Activated CD8-positive, alpha-beta memory T cell treated with anti-CD3 and anti-CD28 coated beads, Interleukin-2, amount 10 ng/mL, durations not matched to agents 7 days and 5 days (primary cell): ENCODE results near the gene RUNX2. TPM values are rescaled to one million over a fixed set of nuclear protein-coding genes. Genes with fewer than 3 reads are reported as not detected.
A peak's percentile ranks its signal among the peaks of the same experiment; 100 is the strongest.

Source experiments
- ATAC-seq: fragments of 150-1000 bp; cut with Tn5 transposase; one replicate; pipeline ENCODE4 v1.10.0; 2021; ENCODE audit warnings: moderate library complexity
- CTCF ChIA-PET: fragments of 350-600 bp; sonication (Branson Sonifier 250); formaldehyde crosslinking; loops from one replicate; lab custom pipeline; 2021; ENCODE audit warnings: antibody characterized with exemption; lab: Charles Lee
- DNase-seq: peaks from one replicate; pipeline ENCODE4 v3.0.0-alpha.2; 2020
- H3K27ac Mint-ChIP-seq: one replicate; pipeline ENCODE4 v1.8.0; 2021; ENCODE audit warnings: mild to moderate bottlenecking, mixed read lengths
- H3K27me3 Mint-ChIP-seq: one replicate; pipeline ENCODE4 v1.8.0; 2021; ENCODE audit warnings: mixed read lengths
- H3K36me3 Mint-ChIP-seq: one replicate; pipeline ENCODE4 v1.8.0; 2021; ENCODE audit warnings: mild to moderate bottlenecking, mixed read lengths
- H3K4me1 Mint-ChIP-seq: one replicate; pipeline ENCODE4 v1.8.0; 2021; ENCODE audit warnings: mixed read lengths
- H3K4me3 Mint-ChIP-seq: one replicate; pipeline ENCODE4 v1.8.0; 2021; ENCODE audit warnings: mild to moderate bottlenecking, moderate library complexity, mixed read lengths
- H3K9me3 Mint-ChIP-seq: one replicate; pipeline ENCODE4 v1.8.0; 2022; ENCODE audit warnings: low read depth, mixed read lengths
- total RNA-seq, 2 experiments: library from RNA; stranded (reverse); gene quantifications; one replicate each; pipeline ENCODE4 v1.2.3, GENCODE V29; 2021

Gene RUNX2
- total RNA-seq, 2 experiments from 2014 or later: 9.3 to 19.9 TPM

DNA sequence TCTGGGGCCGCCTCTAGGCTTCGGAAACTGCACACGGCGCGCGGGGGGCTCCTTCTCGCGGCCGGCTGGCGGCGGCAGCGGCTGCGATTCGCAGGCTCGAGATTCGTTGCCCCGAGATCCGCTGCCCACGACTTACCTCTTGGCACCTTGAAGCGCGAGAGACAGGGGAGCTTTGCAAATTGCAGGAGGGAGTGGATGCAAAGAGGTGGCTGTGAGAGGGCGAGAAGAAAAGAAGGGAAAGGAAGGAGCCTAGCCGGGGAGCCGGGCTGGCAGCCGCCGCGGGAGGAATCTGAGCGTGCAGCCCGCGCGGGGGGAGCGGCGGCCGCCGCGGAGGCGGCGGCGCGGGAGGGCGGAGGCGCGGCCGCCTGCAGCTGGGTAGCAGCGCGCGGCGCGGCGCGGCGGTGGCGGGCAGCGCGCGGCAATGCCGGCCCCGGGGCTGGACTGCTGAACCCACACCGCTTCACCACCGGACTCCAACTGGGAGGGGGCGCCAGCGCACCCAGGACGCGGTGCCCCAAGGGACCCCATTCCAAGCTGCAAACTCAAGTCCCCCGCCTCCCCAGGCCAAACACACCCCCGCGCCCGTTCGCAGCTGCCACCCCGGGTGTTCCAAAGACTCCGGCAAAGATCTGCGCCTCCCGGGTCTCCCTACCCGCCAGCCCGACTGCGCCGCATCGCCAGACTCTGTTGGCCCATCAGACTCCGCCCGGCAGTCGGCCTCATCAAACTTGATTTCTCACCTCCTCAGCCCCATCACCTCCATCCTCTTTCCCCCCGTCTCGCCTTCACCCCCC lies 93.8 kb downstream of the RUNX2 start:
- H3K36me3 Mint-ChIP-seq: no peaks in the 10 kb centered on the region
- H3K9me3 Mint-ChIP-seq: no peaks in the 10 kb centered on the region
- DNase-seq (peak; percentile 75), ATAC-seq (peak; percentile 37)
- H3K4me1 Mint-ChIP-seq: peaks cover 42% of the 10 kb centered on the region
- peaks cover 27% of the 10 kb centered on the region for H3K27me3 Mint-ChIP-seq
- CTCF ChIA-PET: interaction anchor here (0.6 to 4.1 kb wide), 7 partner anchors 44 to 782 kb away, joined by 3 to 31 read pairs (median 6); partner anchors contain the start of gene SUPT3H
- peak overlapping the region; percentile 95 for H3K4me3 Mint-ChIP-seq
- H3K27ac Mint-ChIP-seq: peak overlapping the region; percentile 91

DNA sequence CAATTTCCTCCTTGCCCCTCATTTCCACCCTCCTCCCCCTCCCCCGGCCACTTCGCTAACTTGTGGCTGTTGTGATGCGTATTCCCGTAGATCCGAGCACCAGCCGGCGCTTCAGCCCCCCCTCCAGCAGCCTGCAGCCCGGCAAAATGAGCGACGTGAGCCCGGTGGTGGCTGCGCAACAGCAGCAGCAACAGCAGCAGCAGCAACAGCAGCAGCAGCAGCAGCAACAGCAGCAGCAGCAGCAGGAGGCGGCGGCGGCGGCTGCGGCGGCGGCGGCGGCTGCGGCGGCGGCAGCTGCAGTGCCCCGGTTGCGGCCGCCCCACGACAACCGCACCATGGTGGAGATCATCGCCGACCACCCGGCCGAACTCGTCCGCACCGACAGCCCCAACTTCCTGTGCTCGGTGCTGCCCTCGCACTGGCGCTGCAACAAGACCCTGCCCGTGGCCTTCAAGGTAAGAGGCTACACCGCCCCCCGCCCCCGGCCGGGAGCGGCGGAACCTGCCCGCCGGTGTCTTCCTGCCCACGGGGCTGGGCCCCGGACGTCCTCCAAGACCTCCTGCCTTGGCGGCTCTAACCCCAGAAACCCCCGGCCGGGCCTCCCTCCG lies 94.5 kb downstream of the RUNX2 start:
- H3K4me3 Mint-ChIP-seq: peak overlapping the region; percentile 95
- H3K27ac Mint-ChIP-seq: peak overlapping the region; percentile 91
- peaks cover 42% of the 10 kb centered on the region for H3K4me1 Mint-ChIP-seq
- CTCF ChIA-PET: interaction anchor here (1.4 to 4.1 kb wide), 5 partner anchors 45 to 767 kb away, joined by 4 to 31 read pairs (median 14); partner anchors contain the start of gene SUPT3H
- no peaks in the 10 kb centered on the region for H3K36me3 Mint-ChIP-seq
- peaks cover 27% of the 10 kb centered on the region for H3K27me3 Mint-ChIP-seq
- DNase-seq: peak; percentile 71
- peak; percentile 39 for ATAC-seq
- H3K9me3 Mint-ChIP-seq: no peaks in the 10 kb centered on the region

DNA sequence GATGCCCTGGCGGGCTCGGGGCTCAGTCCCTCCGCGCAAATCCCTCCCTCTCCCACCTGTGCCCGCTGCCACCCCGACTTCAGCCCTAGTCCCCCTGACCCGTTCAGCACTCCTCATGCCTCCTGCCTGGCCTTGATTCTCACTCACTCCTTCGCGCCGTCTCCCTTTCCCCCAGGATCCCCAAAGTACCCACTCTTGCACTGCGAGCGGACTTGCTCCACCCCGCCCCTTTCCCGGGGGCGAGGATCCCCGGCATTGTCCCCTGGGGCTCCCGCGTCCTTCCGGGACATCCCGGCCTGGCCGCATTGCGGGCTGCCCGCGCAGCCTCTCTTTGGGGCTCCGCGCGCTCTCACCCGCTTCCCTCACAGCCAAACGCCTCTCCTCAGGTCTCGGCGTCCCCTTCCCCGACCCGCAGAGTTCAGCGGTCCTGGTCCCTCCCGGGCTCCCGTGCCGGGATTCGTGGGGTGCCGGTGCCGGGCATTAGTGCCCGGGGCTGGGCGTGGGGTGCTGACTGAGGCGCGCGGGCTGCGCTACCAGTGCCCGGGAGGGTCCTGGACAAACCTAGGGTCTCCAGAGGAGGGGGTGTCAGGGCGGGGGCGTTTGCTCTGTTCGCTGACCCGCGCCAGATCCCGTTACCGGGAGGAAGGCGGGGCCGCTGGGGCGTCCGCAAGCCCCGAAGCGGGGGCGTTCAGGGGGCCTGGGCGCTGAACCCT lies 95.1 kb downstream of the RUNX2 start:
- Mint-ChIP-seq H3K27me3 (peaks cover 27% of the 10 kb centered on the region), H3K4me1 (peaks cover 43% of the 10 kb centered on the region), H3K4me3 (peak overlapping the region; percentile 95), H3K36me3 (no peaks in the 10 kb centered on the region), H3K9me3 (no peaks in the 10 kb centered on the region), H3K27ac (peak overlapping the region; percentile 86)
- ATAC-seq (peak; percentile 29), DNase-seq (no peak)
- CTCF ChIA-PET: interaction anchor here (0.7 to 4.1 kb wide), 4 partner anchors 45 to 500 kb away, joined by 3 to 31 read pairs (median 16); partner anchors contain the start of gene SUPT3H

DNA sequence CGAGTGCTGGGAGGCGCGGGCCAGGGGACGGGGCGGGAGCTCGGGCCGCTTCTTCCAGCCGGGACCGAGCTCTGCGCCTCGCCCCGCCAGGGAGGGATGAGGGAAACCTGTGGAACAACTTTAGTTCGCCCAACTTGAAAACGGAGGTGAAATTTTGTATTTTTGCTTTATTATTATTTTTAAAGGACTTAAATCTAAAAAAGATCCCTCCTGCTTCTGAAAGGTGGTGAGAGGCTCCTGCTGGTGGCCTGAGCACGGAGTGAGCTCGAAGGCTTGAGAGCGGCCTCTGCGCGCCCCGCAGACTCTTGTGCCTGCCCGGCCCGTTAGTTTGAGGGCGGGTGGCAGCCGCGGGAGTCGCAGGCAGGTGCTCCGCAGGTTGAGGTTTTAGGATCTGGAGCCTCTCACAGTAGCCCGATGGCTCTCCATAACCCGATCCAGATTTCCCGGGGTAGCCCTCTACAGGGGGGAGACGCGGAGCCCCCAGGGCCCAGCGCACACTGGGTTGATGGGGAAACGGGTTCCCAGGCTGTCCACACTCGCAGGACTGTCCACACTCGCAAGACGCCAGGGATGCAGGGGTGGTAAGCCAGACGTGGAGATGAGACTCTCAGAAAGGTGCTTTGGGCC lies 95.8 kb downstream of the RUNX2 start:
- Mint-ChIP-seq H3K4me3 (peak overlapping the region; percentile 95), H3K36me3 (peaks cover 3% of the 10 kb centered on the region), H3K4me1 (peaks cover 48% of the 10 kb centered on the region), H3K27me3 (peaks cover 27% of the 10 kb centered on the region), H3K27ac (peak overlapping the region; percentile 77), H3K9me3 (no peaks in the 10 kb centered on the region)
- ATAC-seq (no peak), DNase-seq (no peak)
- CTCF ChIA-PET: interaction anchor here (0.7 to 0.8 kb wide), 2 partner anchors 46 to 287 kb away, joined by 3 read pairs; partner anchors contain the start of gene SUPT3H

DNA sequence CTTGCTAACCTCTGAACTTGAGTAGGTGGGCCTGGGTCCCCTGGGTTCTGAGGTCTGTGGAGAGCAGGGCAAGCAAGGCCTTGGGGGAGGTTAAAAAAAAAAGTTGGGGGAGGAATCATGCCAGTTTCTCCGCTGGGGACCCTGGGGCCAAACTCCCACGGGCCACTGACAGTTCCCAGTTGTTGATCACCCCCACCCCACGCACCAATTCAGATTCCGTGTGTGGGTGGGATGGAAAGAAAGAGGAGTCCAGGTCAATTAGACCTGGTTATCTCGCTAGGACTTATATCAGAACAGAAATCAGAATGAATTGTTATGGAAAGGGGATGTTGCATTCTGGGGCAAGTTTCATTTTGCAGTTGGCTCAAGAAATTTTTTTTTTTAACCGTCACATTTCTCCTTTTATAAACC lies 96.3 kb downstream of the RUNX2 start:
- ATAC-seq: no peak
- no peak for DNase-seq
- peaks cover 6% of the 10 kb centered on the region for H3K36me3 Mint-ChIP-seq
- no peaks in the 10 kb centered on the region for H3K9me3 Mint-ChIP-seq
- peaks cover 23% of the 10 kb centered on the region for H3K27me3 Mint-ChIP-seq
- H3K27ac Mint-ChIP-seq: peak overlapping the region; percentile 77
- peak overlapping the region; percentile 95 for H3K4me3 Mint-ChIP-seq
- CTCF ChIA-PET: no interaction called here
- H3K4me1 Mint-ChIP-seq: peaks cover 49% of the 10 kb centered on the region

DNA sequence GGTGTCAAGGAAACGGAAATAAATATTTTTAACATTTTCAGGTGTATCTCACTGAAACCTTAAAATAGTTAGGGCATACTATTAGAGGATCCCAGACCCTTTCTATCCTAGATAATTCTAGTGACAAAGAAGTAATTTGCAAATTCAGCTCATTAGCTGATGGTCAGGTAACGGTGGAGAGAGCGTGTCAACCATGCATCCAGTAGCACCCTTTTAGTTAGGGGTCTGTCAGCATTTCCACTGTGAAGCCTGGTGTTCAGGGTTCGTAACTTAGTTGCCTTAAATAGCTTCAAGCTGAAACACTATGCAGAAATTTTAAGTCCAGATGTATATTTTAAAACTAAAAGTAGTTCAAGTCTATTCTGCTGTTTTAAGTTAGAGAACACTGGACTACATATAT lies 98.1 kb downstream of the RUNX2 start:
- CTCF ChIA-PET: no interaction called here
- Mint-ChIP-seq H3K27ac (peak overlapping the region; percentile 57), H3K4me3 (no peak overlapping the region), H3K27me3 (peaks cover 12% of the 10 kb centered on the region), H3K36me3 (peaks cover 8% of the 10 kb centered on the region), H3K4me1 (peaks cover 44% of the 10 kb centered on the region), H3K9me3 (no peaks in the 10 kb centered on the region)
- DNase-seq (no peak), ATAC-seq (no peak)

DNA sequence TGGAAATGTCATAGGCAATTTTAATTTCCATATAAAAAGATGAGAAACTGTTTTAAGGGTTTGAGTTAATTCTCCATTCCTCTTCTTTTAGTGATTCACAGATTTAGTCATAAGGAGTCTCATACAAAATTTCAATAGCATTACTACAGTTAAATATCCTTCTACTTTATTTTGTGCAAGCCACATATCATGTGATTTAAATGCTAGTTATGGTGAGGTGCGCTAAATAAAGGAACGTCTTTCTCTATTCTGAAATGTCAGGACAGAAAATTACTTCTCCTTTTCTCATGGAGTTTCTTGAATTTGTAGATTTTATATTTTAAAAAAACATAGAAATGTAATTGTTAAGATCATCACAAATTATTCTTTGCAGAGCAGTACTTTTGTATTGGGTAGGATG lies 99.6 kb downstream of the RUNX2 start:
- H3K9me3 Mint-ChIP-seq: no peaks in the 10 kb centered on the region
- peaks cover 48% of the 10 kb centered on the region for H3K4me1 Mint-ChIP-seq
- peaks cover 14% of the 10 kb centered on the region for H3K36me3 Mint-ChIP-seq
- H3K27ac Mint-ChIP-seq: peak overlapping the region; percentile 19
- H3K27me3 Mint-ChIP-seq: peaks cover 8% of the 10 kb centered on the region
- DNase-seq (no peak), ATAC-seq (no peak)
- CTCF ChIA-PET: interaction anchor here (0.9 kb wide), 1 partner anchor 287 kb away, joined by 3 read pairs; no protein-coding TSS in a partner anchor
- H3K4me3 Mint-ChIP-seq: no peak overlapping the region

DNA sequence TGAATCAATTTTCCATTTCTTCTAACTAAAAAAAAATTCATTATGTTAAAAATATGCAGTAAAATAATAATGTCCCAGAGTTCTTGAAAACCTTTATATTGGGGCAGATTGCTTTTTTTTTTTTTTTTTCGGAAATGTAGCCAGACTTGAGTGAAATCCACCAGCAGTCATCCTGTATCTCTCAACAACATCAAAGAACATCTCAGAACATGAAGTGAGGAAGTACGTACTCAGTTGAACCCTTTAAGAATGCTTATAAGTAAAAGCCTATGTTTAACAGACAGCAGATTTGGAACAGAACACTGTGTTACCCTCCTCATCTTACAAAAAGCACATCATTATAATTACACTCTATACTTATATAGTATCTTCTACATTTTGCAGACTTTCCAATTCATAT lies 100.6 kb downstream of the RUNX2 start:
- peaks cover 49% of the 10 kb centered on the region for H3K4me1 Mint-ChIP-seq
- ATAC-seq (no peak), DNase-seq (no peak)
- H3K36me3 Mint-ChIP-seq: peaks cover 16% of the 10 kb centered on the region
- CTCF ChIA-PET: interaction anchor here (0.9 kb wide), 1 partner anchor 286 kb away, joined by 3 read pairs; no protein-coding TSS in a partner anchor
- H3K9me3 Mint-ChIP-seq: no peaks in the 10 kb centered on the region
- H3K27ac Mint-ChIP-seq: peak overlapping the region; percentile 61
- peaks cover 8% of the 10 kb centered on the region for H3K27me3 Mint-ChIP-seq
- no peak overlapping the region for H3K4me3 Mint-ChIP-seq

DNA sequence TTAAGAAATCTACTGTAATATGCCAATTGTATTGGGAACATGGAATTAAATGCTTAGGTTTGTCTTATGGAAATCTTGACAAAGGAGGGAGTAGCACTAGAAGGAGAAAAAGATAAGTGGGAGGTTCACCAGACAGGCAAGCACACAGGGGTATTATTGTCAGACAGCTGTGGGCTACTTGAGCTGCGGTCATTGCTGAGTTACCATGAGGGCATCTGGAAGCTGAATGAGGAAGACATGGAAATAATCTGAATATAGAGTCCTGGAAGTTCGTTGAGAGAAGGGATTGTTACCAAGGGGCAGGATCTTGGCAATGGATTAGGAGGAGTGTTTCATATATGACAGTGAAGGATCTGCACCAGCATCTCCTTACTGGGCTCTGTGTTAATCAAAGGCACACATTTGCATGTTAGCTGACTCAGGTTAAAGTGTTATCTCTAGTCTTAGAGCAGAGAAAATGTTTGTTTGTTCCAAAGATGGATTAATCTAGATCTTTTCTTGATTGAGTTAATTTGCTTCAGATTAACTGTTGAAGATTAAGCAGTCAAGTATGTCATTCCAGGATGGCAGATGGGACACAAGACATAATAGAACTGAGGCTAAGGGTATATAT lies 102.6 kb downstream of the RUNX2 start:
- H3K27ac Mint-ChIP-seq: peak overlapping the region; percentile 1
- H3K4me3 Mint-ChIP-seq: no peak overlapping the region
- ATAC-seq (no peak), DNase-seq (no peak)
- no peaks in the 10 kb centered on the region for H3K27me3 Mint-ChIP-seq
- peaks cover 49% of the 10 kb centered on the region for H3K4me1 Mint-ChIP-seq
- CTCF ChIA-PET: interaction anchor here (0.8 kb wide), 1 partner anchor 11 kb away, joined by 3 read pairs; no protein-coding TSS in a partner anchor
- no peaks in the 10 kb centered on the region for H3K9me3 Mint-ChIP-seq
- H3K36me3 Mint-ChIP-seq: peaks cover 20% of the 10 kb centered on the region

DNA sequence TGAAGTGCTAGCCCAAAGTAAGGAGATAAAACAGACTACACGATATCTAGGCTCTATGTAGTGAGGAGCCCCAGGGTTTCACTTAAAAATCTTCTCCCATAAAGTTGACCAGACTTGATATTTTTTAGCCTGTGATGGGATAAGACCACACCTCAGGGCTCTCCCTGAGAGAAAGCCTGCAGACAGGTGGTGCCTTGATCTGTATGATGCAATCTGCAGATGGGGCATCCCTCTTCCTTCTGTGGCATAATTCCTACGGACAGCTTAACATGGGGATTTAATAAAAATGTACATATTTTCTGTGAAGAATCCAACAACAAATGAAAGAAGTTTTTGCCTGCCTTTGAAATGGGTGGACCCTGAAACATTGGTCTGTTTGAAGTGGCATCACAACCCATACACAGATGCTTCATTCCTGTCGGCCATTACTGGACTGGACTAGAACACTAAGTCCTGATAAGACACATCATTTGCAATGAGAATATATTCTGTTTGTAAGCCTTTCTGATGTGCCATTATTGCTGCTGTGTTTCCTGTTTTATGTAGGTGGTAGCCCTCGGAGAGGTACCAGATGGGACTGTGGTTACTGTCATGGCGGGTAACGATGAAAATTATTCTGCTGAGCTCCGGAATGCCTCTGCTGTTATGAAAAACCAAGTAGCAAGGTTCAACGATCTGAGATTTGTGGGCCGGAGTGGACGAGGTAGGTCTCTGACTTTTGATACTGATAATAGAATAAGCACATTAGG lies 103.4 kb downstream of the RUNX2 start:
- H3K27me3 Mint-ChIP-seq: no peaks in the 10 kb centered on the region
- H3K36me3 Mint-ChIP-seq: peaks cover 20% of the 10 kb centered on the region
- H3K9me3 Mint-ChIP-seq: no peaks in the 10 kb centered on the region
- CTCF ChIA-PET: interaction anchor here (0.6 to 0.8 kb wide), 2 partner anchors 12 to 77 kb away, joined by 3 to 5 read pairs; no protein-coding TSS in a partner anchor
- peak overlapping the region; percentile 51 for H3K4me3 Mint-ChIP-seq
- H3K27ac Mint-ChIP-seq: peak overlapping the region; percentile 71
- ATAC-seq (no peak), DNase-seq (no peak)
- H3K4me1 Mint-ChIP-seq: peaks cover 50% of the 10 kb centered on the region

DNA sequence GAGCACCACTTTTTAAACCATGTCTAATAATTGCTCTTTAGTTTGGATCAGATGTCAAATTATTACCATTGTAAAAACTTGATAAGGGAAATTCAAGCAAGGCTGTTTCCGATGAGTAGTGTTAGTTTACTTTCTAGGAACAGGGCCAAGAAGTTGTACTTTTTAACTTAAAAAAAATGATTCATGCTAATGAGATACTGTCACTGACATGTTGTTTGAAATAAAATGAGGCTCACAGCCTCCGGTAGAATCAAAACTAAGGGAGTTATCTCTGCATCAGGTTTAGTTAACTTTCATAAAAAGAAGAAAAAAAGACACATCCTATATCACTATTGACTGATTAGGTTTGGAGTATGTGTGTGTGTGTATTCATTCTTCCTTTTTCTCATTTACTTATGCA lies 104.8 kb downstream of the RUNX2 start:
- peaks cover 27% of the 10 kb centered on the region for H3K36me3 Mint-ChIP-seq
- H3K27ac Mint-ChIP-seq: peak overlapping the region; percentile 59
- DNase-seq (no peak), ATAC-seq (no peak)
- H3K27me3 Mint-ChIP-seq: no peaks in the 10 kb centered on the region
- H3K4me3 Mint-ChIP-seq: peak overlapping the region; percentile 38
- peaks cover 64% of the 10 kb centered on the region for H3K4me1 Mint-ChIP-seq
- no peaks in the 10 kb centered on the region for H3K9me3 Mint-ChIP-seq
- CTCF ChIA-PET: no interaction called here
